HG02642 (cell line): ENCODE measurements around the gene FRY.

Experiments
- ATAC-seq: cut with Tn5 transposase; IDR thresholded peaks from one replicate; pipeline ENCODE4 v1.9.1; 2021; ENCODE audit warnings: mild to moderate bottlenecking; ENCODE audit not compliant: unreplicated experiment, poor library complexity

FRY gene

GRCh38 chr13:32124743-32125142, 93.2 kb downstream of the FRY start:
- ATAC-seq = no peak

GRCh38 chr13:32125221-32125689, 93.7 kb downstream of the FRY start:
- ATAC-seq = no peak

- no peak for ATAC-seq
Measured at GRCh38 chr13:32125751-32126150, 94.2 kb downstream of the FRY start.

- no peak for ATAC-seq
Measured at GRCh38 chr13:32126278-32126677, 94.7 kb downstream of the FRY start.

GRCh38 chr13:32126756-32127155, 95.2 kb downstream of the FRY start:
- no peak for ATAC-seq

GRCh38 chr13:32127691-32128090, 96.1 kb downstream of the FRY start:
- no peak for ATAC-seq

- no peak for ATAC-seq
Measured at GRCh38 chr13:32134241-32135055, 102.9 kb downstream of the FRY start.

- no peak for ATAC-seq
Measured at GRCh38 chr13:32135056-32135390, 103.4 kb downstream of the FRY start.

- no peak for ATAC-seq
Measured at GRCh38 chr13:32135655-32136054, 104.1 kb downstream of the FRY start.

GRCh38 chr13:32136061-32136460, 104.5 kb downstream of the FRY start:
- no peak for ATAC-seq

- ATAC-seq = no peak
Measured at GRCh38 chr13:32136716-32137115, 105.1 kb downstream of the FRY start.

- ATAC-seq = no peak
Measured at GRCh38 chr13:32139251-32139650, 107.7 kb downstream of the FRY start.

GRCh38 chr13:32140109-32140508, 108.5 kb downstream of the FRY start:
- ATAC-seq = no peak

GRCh38 chr13:32141462-32141861, 109.9 kb downstream of the FRY start:
- ATAC-seq = no peak

- no peak for ATAC-seq
Measured at GRCh38 chr13:32142115-32142514, 110.5 kb downstream of the FRY start.

- ATAC-seq = no peak
Measured at GRCh38 chr13:32142956-32143375, 111.4 kb downstream of the FRY start.

- ATAC-seq = no peak
Measured at GRCh38 chr13:32147193-32147592, 115.6 kb downstream of the FRY start.

GRCh38 chr13:32147976-32148375, 116.4 kb downstream of the FRY start:
- ATAC-seq = no peak

GRCh38 chr13:32150239-32150638, 118.7 kb downstream of the FRY start:
- no peak for ATAC-seq

GRCh38 chr13:32150794-32151193, 119.2 kb downstream of the FRY start:
- no peak for ATAC-seq

GRCh38 chr13:32151240-32151639, 119.7 kb downstream of the FRY start:
- ATAC-seq = no peak

- ATAC-seq = no peak
Measured at GRCh38 chr13:32153056-32153455, 121.5 kb downstream of the FRY start.
